Fibroblast of pulmonary artery (primary cell): Measurements from ENCODE around the gene TCEAL8.

Experiments used
- DNase-seq: peaks from one replicate; pipeline ENCODE4 v3.0.0-alpha.2; 2010; ENCODE audit warnings: low read depth
- H3K4me3 ChIP-seq: replicated peaks from 2 replicates; pipeline ENCODE4 v1.5.1; 2011; ENCODE audit warnings: low read depth, mild to moderate bottlenecking, control low read depth, low read length, moderate library complexity
- CTCF ChIP-seq: IDR thresholded peaks from 2 replicates; pipeline ENCODE4 v1.5.1; 2011; ENCODE audit warnings: mild to moderate bottlenecking, control low read depth, low read length, inconsistent platforms; ENCODE audit errors: missing control alignments

Gene TCEAL8

GRCh38 chrX:103254921-103255493 is at the start of gene TCEAL8:
Gene TCEAL8 (minus strand): TSS chrX:103255155. CDS start chrX:103253979, 1,176 bp downstream.
- peak within 1 kb of the TSS; percentile 85 for H3K4me3 ChIP-seq
- DNase-seq: peak; percentile 78
- no peak for TF ChIP-seq CTCF

- H3K4me3 ChIP-seq: no peak overlapping the region
- no peak for DNase-seq
- TF ChIP-seq CTCF: no peak
These were observed 49.8 kb upstream of the TCEAL8 start for GRCh38 chrX:103304705-103305104.

- no peak overlapping the region for H3K4me3 ChIP-seq
- no peak for DNase-seq
- no peak for TF ChIP-seq CTCF
These were observed 38.2 kb upstream of the TCEAL8 start for GRCh38 chrX:103293118-103293517.

GRCh38 chrX:103279624-103280023 is 24.7 kb upstream of the TCEAL8 start:
- TF ChIP-seq CTCF: no peak
- DNase-seq: no peak
- no peak overlapping the region for H3K4me3 ChIP-seq

- H3K4me3 ChIP-seq: no peak within 1 kb of the TSS
- no peak for DNase-seq
- no peak for TF ChIP-seq CTCF
These were observed 21.6 kb upstream of the TCEAL8 start, which contains the start of gene TCEAL5 for GRCh38 chrX:103276581-103277002. Gene TCEAL5 (minus strand): TSS chrX:103276750. CDS start chrX:103274563, 2,187 bp downstream.

- no peak overlapping the region for H3K4me3 ChIP-seq
- DNase-seq: no peak
- TF ChIP-seq CTCF: no peak
These were observed 21.1 kb upstream of the TCEAL8 start for GRCh38 chrX:103275947-103276567.

GRCh38 chrX:103274284-103274683 is 19.3 kb upstream of the TCEAL8 start:
- no peak for DNase-seq
- H3K4me3 ChIP-seq: no peak overlapping the region
- no peak for TF ChIP-seq CTCF
